GM18868 (cell line): ENCODE data around the gene CSTF2.
"Not testable (repeated sequence)": the region's sequence is repeated elsewhere in the genome, so short reads cannot be mapped to it uniquely, and the experiment has no call there.

Source experiments
- ATAC-seq: cut with Tn5 transposase; IDR thresholded peaks from one replicate; pipeline ENCODE4 v1.9.1; 2021; ENCODE audit warnings: mild to moderate bottlenecking, moderate library complexity; ENCODE audit not compliant: unreplicated experiment

The CSTF2 gene

GRCh38 chrX:100819837-100820666 lies at the start of gene CSTF2:
Gene CSTF2 (plus strand): TSS chrX:100820391. CDS start chrX:100820417, 26 bp downstream.
- ATAC-seq = peak; percentile 99

GRCh38 chrX:100796371-100796770 lies 23.8 kb upstream of the CSTF2 start:
- not testable (repeated sequence) for ATAC-seq

- ATAC-seq = no peak
Observed at GRCh38 chrX:100797359-100797758, 22.8 kb upstream of the CSTF2 start.

GRCh38 chrX:100798484-100799214 lies 21.5 kb upstream of the CSTF2 start:
- ATAC-seq = no peak

GRCh38 chrX:100802843-100803242 lies 17.3 kb upstream of the CSTF2 start:
- no peak for ATAC-seq

GRCh38 chrX:100804780-100805179 lies 15.4 kb upstream of the CSTF2 start:
- no peak for ATAC-seq

- ATAC-seq = not testable (repeated sequence)
Observed at GRCh38 chrX:100808265-100808664, 11.9 kb upstream of the CSTF2 start.

GRCh38 chrX:100812216-100813158 lies 7.7 kb upstream of the CSTF2 start:
- no peak for ATAC-seq

- ATAC-seq = no peak
Observed at GRCh38 chrX:100817340-100817739, 2.9 kb upstream of the CSTF2 start.

- no peak for ATAC-seq
Observed at GRCh38 chrX:100819534-100819836, 706 bp upstream of the CSTF2 start.

GRCh38 chrX:100829730-100830129 lies 9.5 kb downstream of the CSTF2 start:
- peak; percentile 83 for ATAC-seq

GRCh38 chrX:100830143-100830542 lies 10.0 kb downstream of the CSTF2 start:
- ATAC-seq = peak; percentile 30

GRCh38 chrX:100830547-100830946 lies 10.4 kb downstream of the CSTF2 start:
- ATAC-seq = peak; percentile 50

GRCh38 chrX:100831219-100831946 lies 11.2 kb downstream of the CSTF2 start:
- no peak for ATAC-seq

GRCh38 chrX:100850317-100850716 lies 30.1 kb downstream of the CSTF2 start:
- no peak for ATAC-seq

GRCh38 chrX:100852810-100853209 lies 32.6 kb downstream of the CSTF2 start:
- ATAC-seq = no peak

GRCh38 chrX:100863326-100863864 lies 43.2 kb downstream of the CSTF2 start:
- ATAC-seq = no peak

GRCh38 chrX:100864657-100865391 lies 44.6 kb downstream of the CSTF2 start:
- no peak for ATAC-seq

GRCh38 chrX:100868273-100868672 lies 48.1 kb downstream of the CSTF2 start:
- ATAC-seq = no peak

- no peak for ATAC-seq
Observed at GRCh38 chrX:100870527-100870926, 50.3 kb downstream of the CSTF2 start.
